HG03025 (cell line): ENCODE results near the gene ADGRG3.
"Not testable (repeated sequence)": the region's sequence is repeated elsewhere in the genome, so short reads cannot be mapped to it uniquely, and the experiment has no call there.

Source experiments
- ATAC-seq: cut with Tn5 transposase; IDR thresholded peaks from one replicate; pipeline ENCODE4 v1.9.1; 2021; ENCODE audit warnings: mild to moderate bottlenecking, moderate library complexity; ENCODE audit not compliant: unreplicated experiment, low FRiP score

ADGRG3 gene

DNA sequence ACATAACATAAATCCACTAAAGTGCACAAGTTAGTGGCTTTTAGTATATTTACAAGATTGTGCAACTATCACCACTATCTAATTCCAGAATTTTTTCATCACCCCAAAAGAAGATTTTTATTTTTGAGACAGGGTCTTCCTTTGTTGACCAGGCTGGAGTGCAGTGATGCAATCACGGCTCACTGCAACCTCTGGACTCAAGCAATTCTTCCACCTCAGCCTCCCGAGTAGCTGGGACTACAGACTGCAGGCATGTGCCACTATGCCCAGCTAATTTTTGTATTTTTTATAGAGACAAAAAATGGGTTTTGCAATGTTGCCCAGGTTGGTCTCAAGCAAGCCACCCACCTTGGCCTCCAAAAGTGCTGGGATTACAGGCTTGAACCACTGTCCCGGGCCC lies 41.6 kb downstream of the ADGRG3 start:
- no peak for ATAC-seq

- no peak for ATAC-seq
These were observed 43.2 kb downstream of the ADGRG3 start for GRCh38 chr16:57711346-57711745.

DNA sequence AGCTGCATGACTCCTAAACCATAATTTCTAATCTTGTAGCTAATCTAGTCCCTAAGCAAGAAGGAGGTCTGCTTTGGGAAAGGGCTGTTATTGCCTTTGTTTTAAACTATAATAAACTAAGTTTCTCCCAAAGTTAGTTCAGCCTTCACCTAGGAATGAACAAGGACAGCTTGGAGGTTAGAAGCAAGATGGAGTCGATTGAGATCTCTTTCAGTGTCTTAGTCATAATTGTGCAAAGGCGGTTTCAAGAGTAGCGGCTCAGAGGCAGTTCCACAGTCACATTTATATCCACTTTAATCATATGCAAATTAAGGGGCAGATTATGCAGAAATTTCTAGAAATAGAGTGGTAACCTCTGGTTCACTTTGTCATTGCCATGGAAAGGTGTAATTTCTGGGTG lies 43.9 kb downstream of the ADGRG3 start:
- ATAC-seq = no peak

GRCh38 chr16:57712569-57712968 lies 44.5 kb downstream of the ADGRG3 start:
- ATAC-seq = not testable (repeated sequence)

DNA sequence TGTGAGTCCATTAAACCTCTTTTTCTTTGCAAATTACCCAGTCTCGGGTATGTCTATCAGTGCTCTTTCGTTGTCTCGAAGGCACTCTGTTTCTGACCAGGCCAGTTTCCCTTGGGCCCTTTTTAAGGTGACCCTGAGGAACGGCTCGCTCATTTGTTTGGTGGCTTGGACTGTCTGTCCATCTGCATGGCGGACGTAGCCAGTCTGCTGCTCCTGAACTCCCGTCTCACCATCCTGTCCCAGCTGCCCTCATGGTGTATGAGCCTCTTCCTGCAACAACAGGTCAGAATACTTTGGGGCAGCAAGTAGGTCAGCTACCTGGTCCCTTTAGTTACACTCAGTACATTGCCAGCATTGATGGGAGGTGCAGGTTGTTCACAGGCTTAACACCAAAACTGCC lies 45.5 kb downstream of the ADGRG3 start:
- ATAC-seq = no peak

- ATAC-seq = no peak
These were observed 45.9 kb downstream of the ADGRG3 start for GRCh38 chr16:57714047-57714446.

- no peak for ATAC-seq
These were observed 52.1 kb downstream of the ADGRG3 start for GRCh38 chr16:57720142-57720575.

- ATAC-seq = no peak
These were observed 53.5 kb downstream of the ADGRG3 start for GRCh38 chr16:57721356-57722209.

DNA sequence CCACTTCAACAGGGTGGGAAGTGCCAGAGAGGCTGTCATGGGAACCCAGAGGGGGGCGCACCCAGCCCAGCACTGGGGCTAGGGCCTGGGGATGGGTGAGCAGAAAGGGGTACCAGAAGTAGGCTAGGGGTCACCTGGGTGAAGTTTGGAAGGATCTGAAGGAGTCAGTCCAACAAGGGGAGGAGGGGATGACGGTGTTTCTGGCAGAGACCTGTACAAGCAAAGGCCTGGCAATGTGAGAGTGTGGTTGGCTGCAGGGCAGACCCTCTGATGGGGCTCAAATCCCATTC lies 54.0 kb downstream of the ADGRG3 start:
- ATAC-seq = no peak

DNA sequence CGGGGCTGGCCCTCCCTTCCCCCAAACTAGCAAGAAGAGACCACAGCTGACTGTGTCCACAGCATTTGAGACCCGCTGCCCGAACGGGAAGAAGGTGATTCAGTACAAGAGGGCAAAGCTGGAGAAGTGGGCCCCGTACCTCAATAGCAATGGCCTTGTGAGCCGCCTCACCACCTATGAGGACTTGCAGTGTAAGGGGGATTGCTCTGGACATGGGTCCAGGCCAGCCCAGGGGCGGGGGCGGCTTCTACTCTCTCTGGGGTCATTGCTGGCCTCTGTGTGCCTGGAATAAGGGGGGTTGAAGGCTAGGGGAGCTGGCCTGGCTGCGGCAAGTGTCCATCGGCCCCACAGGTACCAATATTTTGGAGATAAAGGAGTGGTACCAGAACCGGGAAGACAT lies 54.5 kb downstream of the ADGRG3 start:
- no peak for ATAC-seq

DNA sequence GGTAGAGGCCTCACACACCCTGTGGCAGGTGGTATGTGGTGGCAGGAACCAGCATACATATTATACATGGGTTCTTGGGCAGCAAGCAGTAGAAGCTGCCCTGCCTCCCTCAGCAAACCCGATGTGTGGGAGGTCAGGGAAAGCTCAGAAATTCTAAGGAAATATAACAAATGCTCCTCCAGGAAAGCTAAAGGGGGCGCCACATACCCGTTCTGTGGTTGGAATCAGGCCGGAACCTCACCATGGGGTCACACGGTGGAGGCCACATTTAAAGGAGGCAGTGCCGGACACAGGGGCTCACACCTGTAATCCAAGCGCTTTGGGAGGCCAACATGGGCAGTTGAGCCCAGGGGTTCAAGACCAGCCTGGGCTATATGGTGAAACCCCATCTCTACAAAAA lies 55.1 kb downstream of the ADGRG3 start:
- ATAC-seq = no peak

DNA sequence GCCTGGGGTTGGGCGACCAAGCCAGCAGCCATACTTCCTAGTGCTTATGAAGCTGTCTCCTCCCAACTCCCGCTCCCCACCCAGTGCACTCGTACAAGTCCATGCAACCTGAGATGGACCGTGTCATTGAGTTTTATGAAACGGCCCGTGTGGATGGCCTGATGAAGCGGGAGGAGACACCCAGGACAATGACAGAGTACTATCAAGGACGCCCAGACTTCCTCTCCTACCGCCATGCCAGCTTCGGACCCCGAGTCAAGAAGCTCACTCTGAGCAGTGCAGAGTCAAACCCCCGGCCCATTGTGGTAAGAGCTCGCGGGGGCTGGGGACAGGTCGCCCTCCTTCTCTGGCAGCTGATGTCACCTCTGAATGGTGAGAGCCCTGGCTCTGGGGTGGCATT lies 56.4 kb downstream of the ADGRG3 start:
- no peak for ATAC-seq

DNA sequence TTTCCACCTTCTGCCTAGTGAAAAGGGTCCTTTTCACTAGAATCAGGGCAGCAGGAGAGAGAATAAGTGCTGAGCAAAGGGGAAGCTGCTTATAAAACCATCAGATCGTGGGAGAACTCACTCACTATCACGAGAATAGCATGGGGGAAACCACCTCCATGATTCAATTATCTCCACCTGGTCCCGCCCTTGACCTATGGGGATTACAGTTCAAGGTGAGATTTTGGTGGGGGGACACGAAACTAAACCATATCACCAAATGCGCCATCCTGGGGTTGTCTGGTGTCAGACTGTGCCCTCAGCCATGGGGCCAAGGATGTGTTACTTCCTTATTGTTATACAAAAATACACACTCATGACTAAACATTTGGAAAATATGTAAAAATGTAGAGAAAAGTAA lies 57.0 kb downstream of the ADGRG3 start:
- ATAC-seq = no peak

GRCh38 chr16:57725554-57725953 lies 57.4 kb downstream of the ADGRG3 start:
- ATAC-seq = no peak

- ATAC-seq = no peak
These were observed 57.9 kb downstream of the ADGRG3 start for GRCh38 chr16:57725976-57726375.

DNA sequence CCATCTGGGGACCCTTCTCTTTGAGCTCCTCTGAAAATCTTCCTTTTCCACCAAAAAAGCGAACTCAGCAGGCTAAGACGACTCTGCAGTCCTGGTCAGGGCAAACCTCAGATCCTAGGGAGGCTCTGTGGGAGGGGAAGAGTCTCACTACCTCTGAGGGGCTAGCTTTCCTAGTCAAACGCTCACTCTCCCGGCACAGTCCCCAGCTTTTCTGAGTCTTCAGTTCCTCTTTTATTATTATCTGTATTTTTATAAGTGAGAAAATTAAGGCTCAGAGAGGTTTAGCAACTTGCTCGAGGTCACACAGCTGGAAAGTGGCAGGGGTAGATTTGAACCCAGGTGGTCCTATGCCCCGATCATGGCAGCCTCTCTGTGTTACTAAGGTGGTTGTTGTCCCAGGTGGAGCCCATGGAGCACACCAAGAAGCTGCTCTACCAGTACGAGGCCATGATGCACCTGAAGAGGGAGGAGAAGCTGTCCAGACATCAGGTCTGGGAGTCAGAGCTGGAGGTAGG lies 58.4 kb downstream of the ADGRG3 start:
- ATAC-seq = no peak

DNA sequence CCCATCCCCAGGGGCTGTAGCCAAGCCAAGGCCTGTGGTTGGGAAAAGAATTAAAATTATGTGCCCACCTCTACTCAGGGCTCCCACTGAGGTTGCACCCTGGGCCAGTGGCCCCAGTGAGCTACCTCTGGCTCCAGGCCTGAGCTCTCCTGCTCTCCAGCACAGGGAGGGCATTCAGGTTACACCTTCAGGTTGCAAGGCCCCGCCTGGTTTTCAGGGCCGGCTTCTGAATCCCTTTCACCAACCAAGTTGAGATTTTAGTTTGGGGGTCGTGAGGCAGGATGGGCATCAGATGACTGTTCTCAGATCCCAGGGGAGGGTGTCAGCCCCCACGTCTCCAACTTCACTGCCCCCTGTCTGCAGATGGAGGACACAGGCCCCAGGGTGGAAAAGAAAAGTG lies 59.5 kb downstream of the ADGRG3 start:
- ATAC-seq = no peak

DNA sequence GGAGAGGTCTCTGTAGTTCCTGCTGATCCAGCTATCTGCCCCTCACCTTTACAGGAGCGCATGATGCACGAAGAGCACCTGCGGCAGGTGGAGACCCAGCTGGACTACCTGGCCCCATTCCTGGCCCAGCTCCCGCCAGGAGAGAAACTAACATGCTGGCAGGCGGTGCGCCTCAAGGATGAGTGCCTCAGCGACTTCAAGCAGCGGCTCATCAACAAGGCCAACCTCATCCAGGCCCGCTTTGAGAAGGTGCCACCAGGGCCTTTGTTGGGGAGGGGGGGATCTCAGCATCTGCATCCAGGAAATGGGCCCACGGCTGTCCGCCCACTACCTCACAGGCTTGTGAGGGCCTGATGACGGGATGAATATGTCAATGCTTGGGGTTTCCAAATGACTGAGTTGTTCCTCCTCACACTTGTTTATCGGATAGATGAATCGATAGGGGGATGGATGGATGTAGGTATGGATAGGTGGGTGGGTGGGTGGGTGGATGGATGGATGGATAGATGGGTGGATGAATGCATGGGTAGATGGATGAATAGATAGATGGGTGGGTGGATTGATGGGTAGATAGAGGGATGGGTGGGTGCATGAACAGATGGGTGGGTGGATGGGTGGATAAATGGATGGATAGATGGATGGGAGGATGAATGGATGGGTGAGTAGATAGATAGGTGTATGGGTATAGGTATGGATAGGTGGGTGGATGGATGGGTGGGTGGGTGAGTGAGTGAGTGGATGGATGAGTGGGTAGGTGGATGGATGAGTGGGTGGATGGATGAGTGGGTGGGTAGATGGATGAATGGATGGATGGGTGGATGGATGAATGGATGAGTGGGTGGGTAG lies 60.5 kb downstream of the ADGRG3 start:
- no peak for ATAC-seq

DNA sequence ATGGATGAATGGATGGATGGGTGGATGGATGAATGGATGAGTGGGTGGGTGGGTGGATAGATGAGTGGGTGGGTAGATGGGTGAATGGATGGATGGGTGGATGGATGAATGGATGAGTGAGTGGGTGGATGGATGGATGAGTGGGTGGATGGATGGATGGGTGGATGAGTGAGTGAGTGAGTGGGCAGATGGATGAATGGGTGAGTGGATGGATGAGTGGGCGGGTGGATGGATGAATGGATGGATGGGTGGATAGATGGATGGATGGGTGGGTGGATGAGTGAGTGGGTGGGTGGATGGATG lies 61.0 kb downstream of the ADGRG3 start:
- ATAC-seq = no peak

DNA sequence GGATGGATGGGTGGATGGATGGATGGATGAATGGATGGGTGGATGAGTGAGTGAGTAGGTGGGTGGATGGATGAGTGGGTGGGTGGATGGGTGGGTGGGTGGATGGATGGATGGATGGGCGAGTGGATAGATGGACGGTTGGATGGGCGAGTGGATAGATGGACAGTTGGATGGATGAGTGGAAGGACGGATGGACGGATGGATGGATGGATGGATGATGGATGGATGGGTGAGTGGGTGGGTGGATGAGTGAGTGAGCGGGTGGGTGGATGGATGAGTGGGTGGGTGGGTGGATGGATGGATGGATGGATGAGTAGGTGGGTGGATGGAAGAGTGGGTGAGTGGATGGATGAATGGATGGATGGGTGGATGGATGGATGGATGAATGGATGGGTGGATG lies 61.7 kb downstream of the ADGRG3 start:
- not testable (repeated sequence) for ATAC-seq

- no peak for ATAC-seq
These were observed 62.9 kb downstream of the ADGRG3 start for GRCh38 chr16:57730771-57731730.
